ENCODE results near the gene ELOF1. TPM values are rescaled to one million over a fixed set of nuclear protein-coding genes. Genes with fewer than 3 reads are reported as not detected.

ELOF1 gene
- total and polyA plus RNA-seq, 12 donors = 24.4 to 127 (median 57.2) TPM

GRCh38 chr19:11528551-11529341 is 30.3 kb downstream of the ELOF1 start, which contains the start of gene ECSIT:
ECSIT (minus strand) TSS chr19:11529134; CDS start chr19:11519170, 9,964 bp downstream.
- Histone ChIP-seq H3K4me1 (replicated peaks in 1 of 2) (peaks cover 5 to 20% of the 10 kb centered on the region in 2 donors), H3K4me3 (peak within 1 kb of the TSS; percentile 26 to 83 (median 48)), H3K9me3 (replicated peaks in 1 of 3) (no peaks in the 10 kb centered on the region), H3K27ac (peak within 1 kb of the TSS; percentile 88 to 94 (median 89)), H3K36me3 (replicated peaks in 1 of 2) (no peaks in the 10 kb centered on the region), H3K27me3 (no peaks in the 10 kb centered on the region)
- DNase-seq = peak; percentile 98 to 100 (median 99)
- TF ChIP-seq POLR2A (IDR thresholded peaks at IDR 0.05) (peak in 1 of 2 donors; percentile 78), CTCF (IDR thresholded peaks at IDR 0.05) (no peak)
- 0% methylated on average over 13 to 47 of the region's 47 CpGs for WGBS, 4 donors
- intact Hi-C loops (cut with DNase I) = no loop called here

DNA sequence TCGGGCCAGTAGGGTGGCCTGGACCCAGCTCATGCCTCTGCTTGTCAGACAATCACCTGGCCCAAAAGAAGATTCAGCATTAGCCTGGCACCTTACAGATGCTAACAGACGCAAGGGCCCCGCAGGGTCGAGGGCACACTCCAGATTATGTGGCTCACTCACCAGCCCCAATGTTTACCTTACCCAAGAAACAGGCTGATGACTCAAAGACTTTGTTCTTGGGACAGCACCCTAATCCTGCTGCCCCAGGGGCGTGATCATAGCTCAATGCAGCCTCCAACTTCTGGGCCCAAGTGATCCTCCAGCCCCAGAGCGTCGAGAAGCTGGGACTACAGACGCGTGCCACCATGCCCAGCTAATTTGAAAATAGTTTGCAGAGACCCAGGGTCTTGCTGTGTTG is 39.9 kb downstream of the ELOF1 start:
- intact Hi-C loops (cut with DNase I) = no loop called here
- Histone ChIP-seq H3K4me3 (no peak overlapping the region), H3K36me3 (replicated peaks in 1 of 2) (peaks cover 0 to 13% of the 10 kb centered on the region in 2 donors), H3K4me1 (replicated peaks in 1 of 2) (no peaks in the 10 kb centered on the region), H3K27me3 (no peaks in the 10 kb centered on the region), H3K27ac (no peak overlapping the region), H3K9me3 (replicated peaks in 1 of 3) (no peaks in the 10 kb centered on the region)
- DNase-seq = no peak
- 94 to 100% (median 98%) methylated on average over 3 to 9 of the region's 9 CpGs for WGBS, 4 donors
- TF ChIP-seq CTCF (IDR thresholded peaks at IDR 0.05) (no peak), POLR2A (IDR thresholded peaks at IDR 0.05) (no peak)

GRCh38 chr19:11513946-11514345 is 45.1 kb downstream of the ELOF1 start:
- Histone ChIP-seq H3K36me3 (replicated peaks in 1 of 2) (peaks cover 0 to 30% of the 10 kb centered on the region in 2 donors), H3K27ac (no peak overlapping the region), H3K4me3 (no peak overlapping the region), H3K9me3 (replicated peaks in 1 of 3) (no peaks in the 10 kb centered on the region), H3K27me3 (no peaks in the 10 kb centered on the region), H3K4me1 (replicated peaks in 1 of 2) (no peaks in the 10 kb centered on the region)
- DNase-seq = no peak
- intact Hi-C loops (cut with DNase I) = no loop called here
- no peak for TF ChIP-seq CTCF (IDR thresholded peaks at IDR 0.05)
- WGBS, 4 donors = 91 to 98% (median 94%) methylated on average over 6 to 20 of the region's 20 CpGs

GRCh38 chr19:11510444-11510843 is 48.6 kb downstream of the ELOF1 start:
- DNase-seq = no peak
- Histone ChIP-seq H3K4me1 (replicated peaks in 1 of 2) (peaks cover 0 to 6% of the 10 kb centered on the region in 2 donors), H3K27ac (no peak overlapping the region), H3K36me3 (replicated peaks in 1 of 2) (peaks cover 0 to 18% of the 10 kb centered on the region in 2 donors), H3K9me3 (replicated peaks in 1 of 3) (no peaks in the 10 kb centered on the region), H3K27me3 (no peaks in the 10 kb centered on the region), H3K4me3 (no peak overlapping the region)
- 93 to 100% (median 94%) methylated on average over 7 to 8 of the region's 8 CpGs for WGBS, 4 donors
- intact Hi-C loops (cut with DNase I) = no loop called here
- TF ChIP-seq CTCF (IDR thresholded peaks at IDR 0.05) (no peak), POLR2A (IDR thresholded peaks at IDR 0.05) (no peak)
